H9 (cell line): ENCODE data around the gene GLIPR1L1. TPM values are rescaled to one million over a fixed set of nuclear protein-coding genes. Genes with fewer than 3 reads are reported as not detected.

Source experiments
- DNase-seq: peaks from one replicate; pipeline ENCODE4 v3.0.0-alpha.2; 2017
- H2AFZ ChIP-seq: one replicate; pipeline ENCODE4 v1.6.1; 2013; ENCODE audit warnings: mild to moderate bottlenecking, low read length, control low read depth, moderate library complexity
- H2AK5ac ChIP-seq: 2 replicates; pipeline ENCODE4 v1.6.1; 2013; ENCODE audit warnings: low read length, control low read depth, mixed read lengths; ENCODE audit not compliant: insufficient read length
- H2BK120ac ChIP-seq: one replicate; pipeline ENCODE4 v1.6.1; 2013; ENCODE audit warnings: low read depth, mild to moderate bottlenecking, low read length, control low read depth, inconsistent platforms; ENCODE audit not compliant: poor library complexity, severe bottlenecking
- H2BK12ac ChIP-seq: 2 replicates; pipeline ENCODE4 v1.6.1; 2013; ENCODE audit warnings: low read length, control low read depth, mixed read lengths, low read depth; ENCODE audit not compliant: insufficient read length
- H2BK15ac ChIP-seq: 2 replicates; pipeline ENCODE4 v1.6.1; 2013; ENCODE audit warnings: low read depth, low read length, control low read depth
- H2BK20ac ChIP-seq: one replicate; pipeline ENCODE4 v1.6.1; 2013; ENCODE audit warnings: low read depth, mild to moderate bottlenecking, low read length, control low read depth, inconsistent platforms; ENCODE audit not compliant: poor library complexity, severe bottlenecking
- H2BK5ac ChIP-seq: 2 replicates; pipeline ENCODE4 v1.6.1; 2013; ENCODE audit warnings: low read length, control low read depth, mixed read lengths; ENCODE audit not compliant: insufficient read length
- H3K14ac ChIP-seq: 2 replicates; pipeline ENCODE4 v1.6.1; 2013; ENCODE audit warnings: low read length, control low read depth; ENCODE audit not compliant: insufficient read depth
- H3K18ac ChIP-seq: 2 replicates; pipeline ENCODE4 v1.6.1; 2013; ENCODE audit warnings: low read depth, mild to moderate bottlenecking, mixed read lengths, low read length, control low read depth; ENCODE audit not compliant: insufficient read length
- H3K23ac ChIP-seq: 2 replicates; pipeline ENCODE4 v1.6.1; 2013; ENCODE audit warnings: low read length, control low read depth, mixed read lengths, low read depth; ENCODE audit not compliant: insufficient read length
- H3K23me2 ChIP-seq: 2 replicates; pipeline ENCODE4 v1.6.1; 2013; ENCODE audit warnings: low read depth, mild to moderate bottlenecking, mixed read lengths, low read length, control low read depth; ENCODE audit not compliant: insufficient read length, poor library complexity, severe bottlenecking
- H3K27ac ChIP-seq: 2 replicates; pipeline ENCODE4 v1.5.1; 2013; ENCODE audit warnings: low read length, control low read depth, mixed read lengths, low read depth; ENCODE audit not compliant: insufficient read length
- H3K27me3 ChIP-seq: 2 replicates; pipeline ENCODE4 v1.6.1; 2013; ENCODE audit warnings: low read length, control low read depth, inconsistent platforms; ENCODE audit not compliant: insufficient read depth
- H3K4ac ChIP-seq: 2 replicates; pipeline ENCODE4 v1.6.1; 2013; ENCODE audit warnings: low read depth, mild to moderate bottlenecking, control low read depth, inconsistent platforms, low read length, moderate library complexity
- H3K4me1 ChIP-seq: 2 replicates; pipeline ENCODE4 v1.6.1; 2013; ENCODE audit warnings: low read length, control low read depth, inconsistent platforms; ENCODE audit not compliant: insufficient read depth
- H3K4me2 ChIP-seq: 2 replicates; pipeline ENCODE4 v1.6.1; 2013; ENCODE audit warnings: low read length, control low read depth, mixed read lengths; ENCODE audit not compliant: insufficient read length, insufficient read depth
- H3K56ac ChIP-seq: 2 replicates; pipeline ENCODE4 v1.6.1; 2013; ENCODE audit warnings: low read depth, mild to moderate bottlenecking, mixed read lengths, low read length, control low read depth; ENCODE audit not compliant: insufficient read length
- H3K79me1 ChIP-seq: 2 replicates; pipeline ENCODE4 v1.6.1; 2013; ENCODE audit warnings: low read depth, mild to moderate bottlenecking, moderate library complexity, low read length, control low read depth, inconsistent platforms; ENCODE audit not compliant: insufficient read depth, poor library complexity, severe bottlenecking
- H3K79me2 ChIP-seq: 2 replicates; pipeline ENCODE4 v1.6.1; 2013; ENCODE audit warnings: low read length, control low read depth, inconsistent platforms; ENCODE audit not compliant: insufficient read depth
- H3K9ac ChIP-seq: 2 replicates; pipeline ENCODE4 v1.6.1; 2013; ENCODE audit warnings: low read length, control low read depth, mixed read lengths; ENCODE audit not compliant: insufficient read length; ENCODE audit errors: extremely low read depth
- H3K9me3 ChIP-seq: one replicate; pipeline ENCODE4 v1.6.1; 2013; ENCODE audit warnings: low read depth, low read length, inconsistent platforms; ENCODE audit not compliant: control insufficient read depth
- H3T11ph ChIP-seq: one replicate; pipeline ENCODE4 v1.6.1; 2013; ENCODE audit warnings: mild to moderate bottlenecking, low read length, control low read depth, inconsistent platforms
- H4K20me1 ChIP-seq: one replicate; pipeline ENCODE4 v1.6.1; 2013; ENCODE audit not compliant: control insufficient read depth, insufficient read length, insufficient read depth
- H4K5ac ChIP-seq: 2 replicates; pipeline ENCODE4 v1.6.1; 2013; ENCODE audit warnings: low read depth, mild to moderate bottlenecking, mixed read lengths, low read length, control low read depth; ENCODE audit not compliant: insufficient read length
- H4K8ac ChIP-seq: replicated peaks from 2 replicates; pipeline ENCODE4 v1.6.1; 2013; ENCODE audit warnings: low read length, control low read depth, mixed read lengths, low read depth; ENCODE audit not compliant: insufficient read length
- H4K91ac ChIP-seq: 2 replicates; pipeline ENCODE4 v1.6.1; 2013; ENCODE audit warnings: low read depth, mild to moderate bottlenecking, moderate library complexity, mixed read lengths, low read length, control low read depth; ENCODE audit not compliant: insufficient read length
- H3K27ac Mint-ChIP-seq, 3 experiments: 2 replicates in 2 of 3; 3 replicates in 1 of 3; pipeline ENCODE4 v1.8.0; 2020 to 2021; ENCODE audit warnings: mixed read lengths in 3 of 3, mild to moderate bottlenecking in 1 of 3, moderate library complexity in 1 of 3
- H3K27me3 Mint-ChIP-seq: 2 replicates; pipeline ENCODE4 v1.8.0; 2021; ENCODE audit warnings: low read depth, mild to moderate bottlenecking, moderate library complexity, mixed read lengths
- H3K36me3 Mint-ChIP-seq, 3 experiments: 2 replicates in 2 of 3; 3 replicates in 1 of 3; pipeline ENCODE4 v1.8.0; 2020 to 2021; ENCODE audit warnings: low read depth in 3 of 3, mixed read lengths in 3 of 3; ENCODE audit not compliant: insufficient read depth in 1 of 3
- H3K4me1 Mint-ChIP-seq, 2 experiments: 2 replicates each; pipeline ENCODE4 v1.8.0; 2020; ENCODE audit warnings: mixed read lengths in 2 of 2
- H3K4me3 Mint-ChIP-seq, 2 experiments: 2 replicates in 1 of 2; 3 replicates in 1 of 2; pipeline ENCODE4 v1.8.0; 2020 to 2021; ENCODE audit warnings: mild to moderate bottlenecking in 2 of 2, mixed read lengths in 2 of 2, moderate library complexity in 1 of 2
- H3K9me3 Mint-ChIP-seq, 2 experiments: 2 replicates in 1 of 2; 3 replicates in 1 of 2; pipeline ENCODE4 v1.8.0; 2020; ENCODE audit warnings: mild to moderate bottlenecking in 2 of 2, mixed read lengths in 2 of 2, moderate library complexity in 1 of 2
- CTCF ChIP-seq: fragments of 200-600 bp; sonication (generic); conservative IDR thresholded peaks from 3 replicates; pipeline ENCODE4 v1.8.0; 2021; ENCODE audit warnings: antibody characterized with exemption, mild to moderate bottlenecking
- total RNA-seq: library from RNA; stranded (reverse); gene quantifications from 2 replicates; pipeline ENCODE4 v1.2.1, GENCODE V29; 2021

Gene GLIPR1L1
- total RNA-seq, 1 experiment from 2014 or later = 1.9 TPM

DNA sequence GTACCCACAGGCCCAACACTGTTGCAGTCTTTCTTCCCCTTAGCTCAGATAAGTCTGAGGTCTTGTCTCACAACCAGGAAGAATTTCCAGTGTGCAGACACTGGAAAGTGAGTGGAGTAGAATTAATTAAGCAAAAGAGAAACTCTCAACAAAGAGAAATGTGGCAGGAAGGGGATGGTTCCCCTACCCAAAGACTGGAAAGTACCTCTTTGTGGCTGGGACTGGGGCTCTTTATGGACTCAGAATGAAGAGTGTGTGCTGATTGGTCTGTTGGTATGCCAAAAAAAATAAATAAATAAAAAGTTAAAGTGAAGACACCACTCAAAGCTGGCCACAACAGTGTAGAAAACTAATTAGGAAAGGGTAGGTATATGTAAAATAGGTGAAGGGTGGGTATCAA, 26.4 kb downstream of the GLIPR1L1 start:
- H4K20me1 ChIP-seq = no peaks in the 10 kb centered on the region
- H4K5ac ChIP-seq = no peak overlapping the region
- no peak overlapping the region for H3K27ac Mint-ChIP-seq
- H2BK12ac ChIP-seq = no peak overlapping the region
- H3K23ac ChIP-seq = no peak overlapping the region
- no peak overlapping the region for H3K4me3 Mint-ChIP-seq
- no peaks in the 10 kb centered on the region for H3K79me2 ChIP-seq
- H3K56ac ChIP-seq = no peak overlapping the region
- peaks cover 5% of the 10 kb centered on the region for H3K9me3 ChIP-seq
- H3K4me1 ChIP-seq = peaks cover 2% of the 10 kb centered on the region; the same call in 1 of the 2 replicates
- H3K79me1 ChIP-seq = no peaks in the 10 kb centered on the region
- no peak overlapping the region for H3K27ac ChIP-seq
- no peaks in the 10 kb centered on the region for H3K27me3 Mint-ChIP-seq
- H4K91ac ChIP-seq = no peak overlapping the region
- H4K8ac ChIP-seq = no peak overlapping the region
- TF ChIP-seq CTCF = no peak
- H2BK15ac ChIP-seq = no peak overlapping the region
- H2AFZ ChIP-seq = no peak overlapping the region
- H3K14ac ChIP-seq = no peak overlapping the region
- peaks cover under 1 to 11% of the 10 kb centered on the region in 2 experiments; a peak in 4 of 5 replicates for H3K9me3 Mint-ChIP-seq
- H2AK5ac ChIP-seq = no peak overlapping the region
- H3K18ac ChIP-seq = no peak overlapping the region
- no peak overlapping the region for H2BK120ac ChIP-seq
- DNase-seq = no peak
- H3K9ac ChIP-seq = no peak overlapping the region
- H3K23me2 ChIP-seq = no peaks in the 10 kb centered on the region
- peaks cover 5 to 9% of the 10 kb centered on the region in 2 experiments; a peak in 3 of 4 replicates for H3K4me1 Mint-ChIP-seq
- peaks cover 0 to 24% (median 20%) of the 10 kb centered on the region in 3 experiments; a peak in 5 of 7 replicates for H3K36me3 Mint-ChIP-seq
- no peak overlapping the region for H3K4ac ChIP-seq
- H3K27me3 ChIP-seq = no peaks in the 10 kb centered on the region
- no peak overlapping the region for H2BK5ac ChIP-seq
- no peak overlapping the region for H3K4me2 ChIP-seq
- H3T11ph ChIP-seq = no peak overlapping the region
- H2BK20ac ChIP-seq = no peak overlapping the region
